PC-9 (cell line): ENCODE results near the gene KIF1C.

Experiments used
- EZH2 ChIP-seq: fragments of 200-600 bp; sonication (generic); IDR thresholded peaks from 2 replicates; pipeline ENCODE4 v1.8.0; 2017; ENCODE audit warnings: antibody characterized with exemption, low read depth
- TF ChIP-seq, protein P1 (sequence below): fragments of 200-600 bp; sonication (generic); conservative IDR thresholded peaks from 2 replicates; pipeline ENCODE4 v1.6.1; 2017; ENCODE audit warnings: mixed run types, antibody characterized with exemption, mild to moderate bottlenecking, moderate library complexity

DNA sequence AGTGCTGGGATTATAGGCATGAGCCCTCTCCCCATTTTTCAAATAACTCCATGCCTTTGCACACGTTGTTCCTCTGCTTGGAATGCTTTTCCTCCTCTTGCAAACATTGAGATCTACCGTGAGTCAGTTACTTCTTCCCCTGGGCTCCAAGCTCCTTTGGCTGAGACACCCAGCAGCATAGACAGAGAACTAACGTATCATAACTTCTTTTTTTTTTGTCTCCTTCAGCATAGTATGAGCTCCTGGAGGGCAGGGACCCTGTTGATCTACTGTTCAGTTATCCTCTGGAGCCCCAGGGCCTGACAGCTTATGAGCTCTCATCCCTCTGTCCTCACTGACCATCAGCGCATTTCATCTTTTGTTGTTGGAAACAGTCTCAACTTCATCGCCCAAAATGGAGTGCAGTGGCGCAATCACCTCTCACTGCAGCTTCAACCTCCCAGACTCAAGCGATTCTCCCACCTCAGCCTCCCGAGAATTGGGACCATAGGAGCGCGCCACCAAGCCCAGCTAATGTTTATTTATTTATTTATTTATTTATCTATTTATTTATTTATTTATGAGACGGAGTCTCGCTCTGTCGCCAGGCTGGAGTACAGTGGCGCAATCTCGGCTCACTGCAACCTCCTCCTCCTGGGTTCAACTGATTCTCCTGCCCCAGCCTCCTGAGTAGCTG lies 32.3 kb upstream of the KIF1C start:
- TF ChIP-seq, protein P1, sequence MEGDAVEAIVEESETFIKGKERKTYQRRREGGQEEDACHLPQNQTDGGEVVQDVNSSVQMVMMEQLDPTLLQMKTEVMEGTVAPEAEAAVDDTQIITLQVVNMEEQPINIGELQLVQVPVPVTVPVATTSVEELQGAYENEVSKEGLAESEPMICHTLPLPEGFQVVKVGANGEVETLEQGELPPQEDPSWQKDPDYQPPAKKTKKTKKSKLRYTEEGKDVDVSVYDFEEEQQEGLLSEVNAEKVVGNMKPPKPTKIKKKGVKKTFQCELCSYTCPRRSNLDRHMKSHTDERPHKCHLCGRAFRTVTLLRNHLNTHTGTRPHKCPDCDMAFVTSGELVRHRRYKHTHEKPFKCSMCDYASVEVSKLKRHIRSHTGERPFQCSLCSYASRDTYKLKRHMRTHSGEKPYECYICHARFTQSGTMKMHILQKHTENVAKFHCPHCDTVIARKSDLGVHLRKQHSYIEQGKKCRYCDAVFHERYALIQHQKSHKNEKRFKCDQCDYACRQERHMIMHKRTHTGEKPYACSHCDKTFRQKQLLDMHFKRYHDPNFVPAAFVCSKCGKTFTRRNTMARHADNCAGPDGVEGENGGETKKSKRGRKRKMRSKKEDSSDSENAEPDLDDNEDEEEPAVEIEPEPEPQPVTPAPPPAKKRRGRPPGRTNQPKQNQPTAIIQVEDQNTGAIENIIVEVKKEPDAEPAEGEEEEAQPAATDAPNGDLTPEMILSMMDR, result no peak
- TF ChIP-seq EZH2, result no peak
